Gastrocnemius medialis (tissue), 4 donors: Measurements from ENCODE around the gene RUFY3. TPM values are rescaled to one million over a fixed set of nuclear protein-coding genes. Genes with fewer than 3 reads are reported as not detected.

Source experiments
- ATAC-seq, 2 donors: fragments of 150-250 bp; one replicate each; pipeline ENCODE4 v1.9.1; 2016
- DNase-seq, 2 donors: peaks; one replicate each; pipeline ENCODE4 v3.0.0-alpha.2; 2019
- H3K27ac ChIP-seq, 4 donors: fragments of 200-600 bp; sonication (generic); 1 replicate in 1 of 4; 2 replicates in 3 of 4; pipeline ENCODE4 v1.5.1; 2016 to 2018; ENCODE audit warnings: mild to moderate bottlenecking in 2 of 4, moderate library complexity in 1 of 4
- H3K27me3 ChIP-seq, 3 donors: fragments of 200-600 bp; sonication (generic) in 2 of 3; 1 replicate in 1 of 3; 2 replicates in 2 of 3; pipeline versions ENCODE4 v1.5.1 to v1.6.0; 2016 to 2019; ENCODE audit warnings: mild to moderate bottlenecking in 1 of 3, moderate library complexity in 1 of 3
- H3K36me3 ChIP-seq, 2 donors: fragments of 200-600 bp; sonication (generic) in 1 of 2; one replicate each; pipeline ENCODE4 v1.5.1; 2017 to 2018
- H3K4me1 ChIP-seq, 2 donors: fragments of 200-600 bp; sonication (generic) in 1 of 2; one replicate each; pipeline ENCODE4 v1.5.1; 2016 to 2017; ENCODE audit warnings: mild to moderate bottlenecking in 2 of 2
- H3K4me3 ChIP-seq, 4 donors: fragments of 200-600 bp; sonication (generic) in 3 of 4; 1 replicate in 1 of 4; 2 replicates in 3 of 4; pipeline ENCODE4 v1.5.1; 2016 to 2019; ENCODE audit warnings: mild to moderate bottlenecking in 2 of 4
- H3K9me3 ChIP-seq, 3 donors: fragments of 200-600 bp; sonication (generic) in 2 of 3; 1 replicate in 1 of 3; 2 replicates in 2 of 3; pipeline ENCODE4 v1.5.1; 2016 to 2019
- POLR2A ChIP-seq, 2 donors: fragments of 450-650 bp; IDR thresholded peaks; one replicate each; pipeline ENCODE4 v1.6.1; 2017; ENCODE audit warnings: antibody characterized with exemption in 2 of 2, mild to moderate bottlenecking in 2 of 2, moderate library complexity in 2 of 2
- in situ Hi-C, 4 donors: fragments of 200-750 bp; cut with MboI; loops; one replicate each; pipeline versions ENCODE4 v1.15.0 to v1.8.0; 2017; ENCODE audit warnings: low sequenced_read_pairs in 4 of 4
- intact Hi-C: fragments of 100-400 bp; cut with DNase I; formaldehyde crosslinking; loops from one replicate; pipeline ENCODE4 v1.15.1; 2023; ENCODE audit warnings: low total_unique reads
- total RNA-seq, 4 donors: library from RNA; depleted of rRNA; stranded (reverse); fragments of >200 nt; gene quantifications; one replicate each; pipeline versions ENCODE4 v1.1.0 to v1.2.3, GENCODE V29; 2016
- TF ChIP-seq, protein P1 (sequence below), 5 experiments: fragments of 450-650 bp in 3 of 5; fragments of 200-600 bp in 2 of 5; sonication (generic) in 2 of 5; IDR thresholded peaks in 4 of 5; conservative IDR thresholded peaks in 1 of 5; 1 replicate in 4 of 5; 2 replicates in 1 of 5; pipeline ENCODE4 v1.5.1; 2016 to 2019; ENCODE audit warnings: antibody characterized with exemption in 5 of 5, mild to moderate bottlenecking in 3 of 5, moderate library complexity in 3 of 5

The RUFY3 gene
- total RNA-seq, 4 donors from 2014 or later, result 30.9 to 41.8 (median 37.2) TPM

DNA sequence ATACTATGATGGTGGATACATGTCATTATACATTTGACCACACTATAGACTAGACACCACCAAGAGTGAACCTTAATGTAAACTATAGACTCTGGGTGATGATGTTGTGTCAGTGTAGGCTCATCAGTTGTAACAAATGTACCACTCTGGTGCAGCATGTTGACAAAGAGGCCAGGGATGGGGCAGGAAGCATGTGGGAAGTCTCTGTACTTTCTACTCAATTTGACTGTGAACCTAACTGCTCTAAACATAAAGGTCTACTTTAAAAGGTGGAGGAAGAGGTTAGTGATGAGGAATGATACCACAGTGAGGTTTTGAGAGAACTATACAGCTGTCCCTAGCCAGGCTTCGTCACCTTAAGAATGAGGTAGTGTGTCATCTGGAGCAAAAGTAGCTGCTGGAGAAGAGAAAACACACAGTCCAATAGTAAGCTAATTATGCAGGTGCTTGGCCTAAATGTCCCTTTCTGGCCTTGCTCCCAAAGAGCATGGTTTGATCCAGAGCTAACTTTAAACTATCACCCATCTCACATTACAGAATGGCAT lies 79.6 kb downstream of the RUFY3 start:
- intact Hi-C loops, result no loop called here

DNA sequence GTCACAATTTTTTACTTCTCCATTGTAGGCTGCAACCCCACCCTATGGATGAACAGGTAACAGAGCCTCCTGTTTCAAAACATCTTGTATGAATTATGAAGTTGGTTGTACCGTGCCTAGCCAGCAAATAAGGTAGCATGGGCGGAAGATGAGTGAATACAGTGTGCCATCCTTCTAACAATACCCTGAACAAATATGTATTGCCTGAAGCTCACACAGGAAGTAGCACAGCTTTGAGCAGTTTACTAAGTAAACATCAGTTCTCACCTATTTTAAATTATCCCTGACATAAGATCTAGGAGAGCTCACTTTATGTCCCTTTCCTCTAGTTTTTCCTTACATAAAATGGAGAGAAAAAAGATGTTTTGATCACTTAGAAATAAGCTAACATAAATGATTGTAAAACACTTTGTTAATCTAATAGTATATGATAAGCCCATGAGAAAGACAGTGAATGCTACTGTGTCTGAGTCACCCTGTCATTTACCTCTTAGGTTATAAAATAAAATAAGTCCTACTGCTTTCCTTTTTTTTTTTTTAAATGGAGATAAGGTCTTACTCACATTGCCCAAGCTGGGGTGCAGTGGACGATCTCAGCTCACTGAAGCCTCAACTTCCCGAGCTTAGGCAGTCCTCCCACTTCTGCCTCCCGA lies 81.3 kb downstream of the RUFY3 start:
- no peaks in the 10 kb centered on the region for H3K27me3 ChIP-seq
- peaks cover 0 to 6% of the 10 kb centered on the region in 2 donors for H3K36me3 ChIP-seq
- H3K27ac ChIP-seq, result no peak overlapping the region
- DNase-seq, result no peak
- in situ Hi-C loops, result no loop called here
- intact Hi-C loops, result no loop called here
- TF ChIP-seq, protein P1, sequence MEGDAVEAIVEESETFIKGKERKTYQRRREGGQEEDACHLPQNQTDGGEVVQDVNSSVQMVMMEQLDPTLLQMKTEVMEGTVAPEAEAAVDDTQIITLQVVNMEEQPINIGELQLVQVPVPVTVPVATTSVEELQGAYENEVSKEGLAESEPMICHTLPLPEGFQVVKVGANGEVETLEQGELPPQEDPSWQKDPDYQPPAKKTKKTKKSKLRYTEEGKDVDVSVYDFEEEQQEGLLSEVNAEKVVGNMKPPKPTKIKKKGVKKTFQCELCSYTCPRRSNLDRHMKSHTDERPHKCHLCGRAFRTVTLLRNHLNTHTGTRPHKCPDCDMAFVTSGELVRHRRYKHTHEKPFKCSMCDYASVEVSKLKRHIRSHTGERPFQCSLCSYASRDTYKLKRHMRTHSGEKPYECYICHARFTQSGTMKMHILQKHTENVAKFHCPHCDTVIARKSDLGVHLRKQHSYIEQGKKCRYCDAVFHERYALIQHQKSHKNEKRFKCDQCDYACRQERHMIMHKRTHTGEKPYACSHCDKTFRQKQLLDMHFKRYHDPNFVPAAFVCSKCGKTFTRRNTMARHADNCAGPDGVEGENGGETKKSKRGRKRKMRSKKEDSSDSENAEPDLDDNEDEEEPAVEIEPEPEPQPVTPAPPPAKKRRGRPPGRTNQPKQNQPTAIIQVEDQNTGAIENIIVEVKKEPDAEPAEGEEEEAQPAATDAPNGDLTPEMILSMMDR (IDR thresholded peaks at IDR 0.05 in 4 of 5, conservative IDR thresholded peaks at IDR 0.05 in 1 of 5), result no peak
- TF ChIP-seq POLR2A (IDR thresholded peaks at IDR 0.05), result no peak
- peaks cover 13 to 18% of the 10 kb centered on the region in 2 donors for H3K4me1 ChIP-seq
- no peaks in the 10 kb centered on the region for H3K9me3 ChIP-seq
- no peak overlapping the region for H3K4me3 ChIP-seq
- ATAC-seq, result no peak

More for the DNA sequence above, 79.6 kb downstream of the RUFY3 start:
- no peak overlapping the region for H3K4me3 ChIP-seq
- no peaks in the 10 kb centered on the region for H3K27me3 ChIP-seq
- no peaks in the 10 kb centered on the region for H3K9me3 ChIP-seq
- H3K36me3 ChIP-seq, result peaks cover 0 to 6% of the 10 kb centered on the region in 2 donors
- no peak for DNase-seq
- no peak for TF ChIP-seq POLR2A (IDR thresholded peaks at IDR 0.05)
- TF ChIP-seq, protein P1 (IDR thresholded peaks at IDR 0.05 in 4 of 5, conservative IDR thresholded peaks at IDR 0.05 in 1 of 5), result no peak
- in situ Hi-C loops, result no loop called here
- peaks cover 13 to 18% of the 10 kb centered on the region in 2 donors for H3K4me1 ChIP-seq
- ATAC-seq, result peak; percentile 60 to 69
- peak overlapping the region in 1 of 4 donors; percentile 31 for H3K27ac ChIP-seq

DNA sequence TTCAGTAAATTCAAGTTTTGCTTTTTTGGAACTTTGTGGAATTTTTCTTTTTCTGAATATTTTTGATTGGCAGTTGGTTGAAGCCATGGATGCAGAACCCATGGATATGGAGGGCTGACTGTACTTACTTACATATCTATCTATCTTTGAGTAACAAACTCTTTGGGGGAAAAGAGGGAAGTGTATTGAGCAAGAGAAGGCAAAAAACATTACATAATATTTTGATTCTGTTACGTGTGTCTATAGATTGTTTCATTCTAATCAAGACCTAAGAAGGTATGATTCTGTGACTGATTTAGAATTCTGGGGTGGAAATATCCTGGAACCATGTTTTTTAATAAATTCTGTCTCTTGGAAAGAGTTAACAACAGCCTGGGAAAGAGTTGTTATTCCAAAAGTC lies 86.4 kb downstream of the RUFY3 start:
- TF ChIP-seq, protein P1 (IDR thresholded peaks at IDR 0.05 in 4 of 5, conservative IDR thresholded peaks at IDR 0.05 in 1 of 5), result no peak
- no peak for TF ChIP-seq POLR2A (IDR thresholded peaks at IDR 0.05)
- H3K27ac ChIP-seq, result no peak overlapping the region
- no peaks in the 10 kb centered on the region for H3K4me1 ChIP-seq
- no peak for ATAC-seq
- intact Hi-C loops (no loop called here), in situ Hi-C loops (no loop called here)
- no peak overlapping the region for H3K4me3 ChIP-seq
- no peaks in the 10 kb centered on the region for H3K27me3 ChIP-seq
- no peaks in the 10 kb centered on the region for H3K9me3 ChIP-seq
- no peak for DNase-seq
- no peaks in the 10 kb centered on the region for H3K36me3 ChIP-seq

DNA sequence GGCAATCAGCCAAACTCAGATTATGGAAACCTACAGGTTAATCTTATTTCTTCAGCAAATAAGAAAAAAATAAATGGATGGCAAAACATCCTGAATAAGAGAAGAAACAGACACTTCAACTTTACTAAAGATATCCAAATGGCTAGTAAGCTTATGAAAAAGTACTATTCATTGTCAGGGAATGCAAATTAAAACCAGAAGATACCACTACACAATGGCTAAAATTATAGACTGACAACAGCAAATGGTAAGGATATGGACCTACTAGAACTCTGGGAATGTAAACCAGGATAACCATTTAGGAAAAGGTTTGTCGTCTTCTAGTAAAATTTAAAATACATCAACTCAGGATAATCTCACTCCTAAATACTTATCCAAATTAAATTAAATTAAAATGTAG lies 93.6 kb downstream of the RUFY3 start:
- H3K36me3 ChIP-seq, result peaks cover 0 to 23% of the 10 kb centered on the region in 2 donors
- no peak for TF ChIP-seq POLR2A (IDR thresholded peaks at IDR 0.05)
- TF ChIP-seq, protein P1 (IDR thresholded peaks at IDR 0.05 in 4 of 5, conservative IDR thresholded peaks at IDR 0.05 in 1 of 5), result no peak
- in situ Hi-C loops (no loop called here), intact Hi-C loops (no loop called here)
- ATAC-seq (no peak), DNase-seq (no peak)
- no peaks in the 10 kb centered on the region for H3K27me3 ChIP-seq
- no peak overlapping the region for H3K4me3 ChIP-seq
- no peaks in the 10 kb centered on the region for H3K4me1 ChIP-seq
- H3K27ac ChIP-seq, result no peak overlapping the region
- no peaks in the 10 kb centered on the region for H3K9me3 ChIP-seq
